Astrocyte (in vitro differentiated cells and primary cell): ENCODE results near the gene NR6A1. TPM values are rescaled to one million over a fixed set of nuclear protein-coding genes. Genes with fewer than 3 reads are reported as not detected.

Source experiments
- DNase-seq: peaks from one replicate; pipeline ENCODE4 v3.0.0-alpha.2; 2010; ENCODE audit warnings: low read depth
- FAIRE-seq: peaks from 2 replicates; lab custom pipeline; 2011; peaks lifted over from hg19 to GRCh38; lab: Jason Lieb, UNC
- H2AFZ ChIP-seq: 2 replicates; pipeline ENCODE4 v1.6.0; 2012; ENCODE audit warnings: low read depth, low read length, inconsistent platforms
- H3K27ac ChIP-seq: 2 replicates; pipeline ENCODE4 v1.5.1; 2011; ENCODE audit warnings: low read depth, low read length, inconsistent platforms
- H3K27me3 ChIP-seq: 2 replicates; pipeline ENCODE4 v1.6.0; 2011; ENCODE audit warnings: low read length, inconsistent platforms; ENCODE audit not compliant: insufficient read depth
- H3K36me3 ChIP-seq: 2 replicates; pipeline ENCODE4 v1.5.1; 2011; ENCODE audit warnings: low read length, inconsistent platforms; ENCODE audit not compliant: insufficient read depth
- H3K4me1 ChIP-seq: 2 replicates; pipeline ENCODE4 v1.5.1; 2011; ENCODE audit warnings: low read length, inconsistent platforms; ENCODE audit not compliant: insufficient read depth
- H3K4me2 ChIP-seq: 2 replicates; pipeline ENCODE4 v1.6.0; 2012; ENCODE audit warnings: low read length, inconsistent platforms
- H3K4me3 ChIP-seq: 2 replicates; pipeline ENCODE4 v1.5.1; 2011; ENCODE audit warnings: low read depth, mild to moderate bottlenecking, low read length, inconsistent platforms; ENCODE audit not compliant: insufficient read depth
- H3K79me2 ChIP-seq: 2 replicates; pipeline ENCODE4 v1.6.0; 2012; ENCODE audit warnings: mild to moderate bottlenecking, low read length, inconsistent platforms; ENCODE audit not compliant: insufficient read depth
- H3K9ac ChIP-seq: 2 replicates; pipeline ENCODE4 v1.6.0; 2012; ENCODE audit warnings: mild to moderate bottlenecking, low read length, inconsistent platforms
- H3K9me3 ChIP-seq: 2 replicates; pipeline ENCODE4 v1.5.1; 2012; ENCODE audit warnings: low read depth, mild to moderate bottlenecking, low read length, inconsistent platforms; ENCODE audit not compliant: insufficient read depth
- H4K20me1 ChIP-seq: 2 replicates; pipeline ENCODE4 v1.6.0; 2012; ENCODE audit warnings: low read length, inconsistent platforms; ENCODE audit not compliant: insufficient read depth
- H3K27ac Mint-ChIP-seq: one replicate; pipeline ENCODE4 v1.8.0; 2021; ENCODE audit warnings: mild to moderate bottlenecking, mixed read lengths; ENCODE audit not compliant: unreplicated experiment
- H3K27me3 Mint-ChIP-seq: one replicate; pipeline ENCODE4 v1.8.0; 2021; ENCODE audit warnings: low read depth, mixed read lengths; ENCODE audit not compliant: unreplicated experiment
- H3K36me3 Mint-ChIP-seq: one replicate; pipeline ENCODE4 v1.8.0; 2021; ENCODE audit warnings: low read depth, mixed read lengths; ENCODE audit not compliant: unreplicated experiment
- H3K4me1 Mint-ChIP-seq: one replicate; pipeline ENCODE4 v1.8.0; 2021; ENCODE audit warnings: low read depth, mixed read lengths; ENCODE audit not compliant: unreplicated experiment
- H3K4me3 Mint-ChIP-seq: one replicate; pipeline ENCODE4 v1.8.0; 2021; ENCODE audit warnings: mild to moderate bottlenecking, moderate library complexity, mixed read lengths; ENCODE audit not compliant: unreplicated experiment
- H3K9me3 Mint-ChIP-seq: one replicate; pipeline ENCODE4 v1.8.0; 2021; ENCODE audit warnings: mild to moderate bottlenecking, mixed read lengths; ENCODE audit not compliant: unreplicated experiment
- CTCF ChIP-seq: IDR thresholded peaks from 2 replicates; pipeline ENCODE4 v1.5.1; 2011; ENCODE audit warnings: low read depth, mild to moderate bottlenecking, inconsistent platforms, low read length, moderate library complexity; ENCODE audit not compliant: insufficient read depth
- EZH2 ChIP-seq: IDR thresholded peaks from 2 replicates; pipeline ENCODE4 v1.6.1; 2012; ENCODE audit warnings: mild to moderate bottlenecking, low read length, inconsistent platforms; ENCODE audit not compliant: insufficient read depth
- total RNA-seq: library from RNA; stranded (reverse); gene quantifications from 2 replicates; pipeline ENCODE4 v1.2.1, GENCODE V29; 2021

The NR6A1 gene
- total RNA-seq, 1 donor from 2014 or later, result 20.8 TPM

- no peaks in the 10 kb centered on the region for H3K36me3 ChIP-seq
- FAIRE-seq, result no peak
- no peak overlapping the region for H3K4me3 Mint-ChIP-seq
- no peaks in the 10 kb centered on the region for H3K27me3 Mint-ChIP-seq
- H3K36me3 Mint-ChIP-seq, result peaks cover 3% of the 10 kb centered on the region
- H3K9me3 Mint-ChIP-seq, result no peaks in the 10 kb centered on the region
- no peak overlapping the region for H3K9ac ChIP-seq
- peaks cover 18% of the 10 kb centered on the region for H3K4me1 ChIP-seq
- peaks cover 19% of the 10 kb centered on the region for H3K4me1 Mint-ChIP-seq
- H3K27me3 ChIP-seq, result no peaks in the 10 kb centered on the region
- no peaks in the 10 kb centered on the region for H3K79me2 ChIP-seq
- no peak overlapping the region for H2AFZ ChIP-seq
- no peak overlapping the region for H3K27ac Mint-ChIP-seq
- DNase-seq, result no peak
- no peaks in the 10 kb centered on the region for H3K9me3 ChIP-seq
- H3K4me2 ChIP-seq, result no peak overlapping the region
- no peaks in the 10 kb centered on the region for H4K20me1 ChIP-seq
- H3K4me3 ChIP-seq, result no peak overlapping the region
- no peak for TF ChIP-seq CTCF
- no peak for TF ChIP-seq EZH2
- no peak overlapping the region for H3K27ac ChIP-seq
Measured at GRCh38 chr9:124781967-124782660, 11.0 kb upstream of the NR6A1 start.

- no peak overlapping the region for H3K4me3 ChIP-seq
- peaks cover 20% of the 10 kb centered on the region for H3K4me1 ChIP-seq
- H3K4me2 ChIP-seq, result no peak overlapping the region
- H2AFZ ChIP-seq, result no peak overlapping the region
- H4K20me1 ChIP-seq, result no peaks in the 10 kb centered on the region
- H3K27ac ChIP-seq, result no peak overlapping the region
- H3K9me3 Mint-ChIP-seq, result no peaks in the 10 kb centered on the region
- FAIRE-seq, result no peak
- no peaks in the 10 kb centered on the region for H3K27me3 Mint-ChIP-seq
- peak overlapping the region; percentile 66 for H3K4me3 Mint-ChIP-seq
- TF ChIP-seq CTCF (no peak), EZH2 (no peak)
- no peaks in the 10 kb centered on the region for H3K9me3 ChIP-seq
- H3K9ac ChIP-seq, result no peak overlapping the region
- DNase-seq, result no peak
- H3K36me3 ChIP-seq, result no peaks in the 10 kb centered on the region
- no peaks in the 10 kb centered on the region for H3K27me3 ChIP-seq
- H3K4me1 Mint-ChIP-seq, result peaks cover 22% of the 10 kb centered on the region
- peaks cover 3% of the 10 kb centered on the region for H3K36me3 Mint-ChIP-seq
- no peak overlapping the region for H3K27ac Mint-ChIP-seq
- H3K79me2 ChIP-seq, result no peaks in the 10 kb centered on the region
Measured at GRCh38 chr9:124780757-124781151, 9.6 kb upstream of the NR6A1 start.
